H1 (cell line): ENCODE data around the gene WDR90. TPM values are rescaled to one million over a fixed set of nuclear protein-coding genes. Genes with fewer than 3 reads are reported as not detected.

Source experiments
- CTCF ChIA-PET: fragments of 300-600 bp; sonication (Branson Sonifier 250); formaldehyde crosslinking; loops from one replicate; lab custom pipeline; 2021; ENCODE audit not compliant: partially characterized antibody; lab: Charles Lee
- POLR2A ChIA-PET: fragments of 300-600 bp; sonication (Branson Sonifier 250); formaldehyde crosslinking; loops from one replicate; lab custom pipeline; 2021; ENCODE audit warnings: inconsistent platforms; ENCODE audit not compliant: partially characterized antibody; lab: Charles Lee
- DNase-seq, 2 experiments: peaks; one replicate each; pipeline versions ENCODE4 v3.0.0 to v3.0.0-alpha.2; 2010 to 2022; ENCODE audit warnings: low spot score in 2 of 2, low read depth in 1 of 2, mixed read lengths in 1 of 2
- FAIRE-seq: peaks from 2 replicates; lab custom pipeline; 2011; peaks lifted over from hg19 to GRCh38; lab: Jason Lieb, UNC
- H2AFZ ChIP-seq: 2 replicates; pipeline ENCODE4 v1.8.1; 2012; ENCODE audit warnings: low read length, inconsistent platforms
- H2AK5ac ChIP-seq: 2 replicates; pipeline ENCODE4 v1.6.1; 2013; ENCODE audit warnings: low read depth, low read length
- H2BK120ac ChIP-seq: replicated peaks from 2 replicates; pipeline ENCODE3; 2013; ENCODE audit warnings: low read depth, low read length, inconsistent platforms
- H2BK12ac ChIP-seq: 2 replicates; pipeline ENCODE4 v1.6.1; 2013; ENCODE audit warnings: low read depth, low read length
- H2BK15ac ChIP-seq: 2 replicates; pipeline ENCODE4 v1.6.1; 2013; ENCODE audit warnings: low read length
- H2BK20ac ChIP-seq: 2 replicates; pipeline ENCODE4 v1.6.1; 2013; ENCODE audit warnings: low read length
- H2BK5ac ChIP-seq: 2 replicates; pipeline ENCODE4 v1.6.1; 2013; ENCODE audit warnings: low read depth, low read length
- H3K14ac ChIP-seq: 2 replicates; pipeline ENCODE4 v1.6.1; 2013; ENCODE audit warnings: inconsistent platforms; ENCODE audit not compliant: insufficient read length
- H3K18ac ChIP-seq: 2 replicates; pipeline ENCODE4 v1.6.1; 2013; ENCODE audit warnings: low read length; ENCODE audit errors: extremely low read depth
- H3K23ac ChIP-seq: 2 replicates; pipeline ENCODE4 v1.6.1; 2013; ENCODE audit warnings: inconsistent platforms; ENCODE audit not compliant: insufficient read length
- H3K23me2 ChIP-seq: 2 replicates; pipeline ENCODE4 v1.6.1; 2013; ENCODE audit warnings: low read depth, low read length
- H3K27ac ChIP-seq: 2 replicates; pipeline ENCODE4 v1.6.1; 2011; ENCODE audit warnings: low read depth, low read length, inconsistent platforms
- H3K27me3 ChIP-seq, 4 experiments: replicated peaks in 1 of 4; 1 replicate in 1 of 4; 2 replicates in 3 of 4; pipeline versions ENCODE4 v1.6.1 to v1.8.1; 2011 to 2013; ENCODE audit warnings: low read length in 3 of 4, mild to moderate bottlenecking in 3 of 4, inconsistent platforms in 2 of 4, mixed read lengths in 2 of 4, moderate library complexity in 1 of 4; ENCODE audit not compliant: control insufficient read depth in 3 of 4, insufficient read depth in 3 of 4; ENCODE audit errors: extremely low read depth in 1 of 4
- H3K36me3 ChIP-seq, 4 experiments: 2 replicates each; pipeline versions ENCODE4 v1.6.1 to v1.8.1; 2011 to 2013; ENCODE audit warnings: mild to moderate bottlenecking in 4 of 4, low read length in 3 of 4, moderate library complexity in 2 of 4, control low read depth in 1 of 4, inconsistent platforms in 1 of 4; ENCODE audit not compliant: insufficient read depth in 4 of 4, control insufficient read depth in 2 of 4
- H3K4ac ChIP-seq: replicated peaks from 2 replicates; pipeline ENCODE3; 2013; ENCODE audit warnings: low read length, low read depth, mixed read lengths, inconsistent platforms; ENCODE audit not compliant: insufficient read length
- H3K4me1 ChIP-seq, 4 experiments: replicated peaks in 1 of 4; 1 replicate in 1 of 4; 2 replicates in 3 of 4; pipeline versions ENCODE4 v1.6.1 to v1.8.1; 2011 to 2013; ENCODE audit warnings: low read length in 3 of 4, inconsistent platforms in 2 of 4, mixed read lengths in 1 of 4; ENCODE audit not compliant: insufficient read depth in 4 of 4, control insufficient read depth in 3 of 4
- H3K4me2 ChIP-seq, 2 experiments: 2 replicates each; pipeline versions ENCODE4 v1.6.1 to v1.8.1; 2011 to 2013; ENCODE audit warnings: low read depth in 2 of 2, low read length in 2 of 2, control low read depth in 1 of 2, inconsistent platforms in 1 of 2, mild to moderate bottlenecking in 1 of 2; ENCODE audit not compliant: insufficient read depth in 1 of 2
- H3K4me3 ChIP-seq, 4 experiments: fragments of 200-600, 300-600 bp in 1 of 4; sonication (generic), shearing (Covaris generic), sonication (Bioruptor Twin) in 1 of 4; 2 replicates each; pipeline versions ENCODE4 v1.5.1 to v1.8.1; 2011 to 2016; ENCODE audit warnings: low read length in 4 of 4, low read depth in 3 of 4, control low read depth in 2 of 4, inconsistent platforms in 2 of 4, mild to moderate bottlenecking in 2 of 4, mixed read lengths in 1 of 4, moderate library complexity in 1 of 4; ENCODE audit not compliant: insufficient read depth in 2 of 4; ENCODE audit errors: extremely low read depth in 1 of 4
- H3K56ac ChIP-seq: replicated peaks from 2 replicates; pipeline ENCODE3; 2013; ENCODE audit warnings: low read depth, mild to moderate bottlenecking, mixed read lengths, low read length, inconsistent platforms; ENCODE audit not compliant: insufficient read length
- H3K79me1 ChIP-seq: 2 replicates; pipeline ENCODE4 v1.6.1; 2013; ENCODE audit warnings: low read depth, low read length, control low read depth
- H3K79me2 ChIP-seq, 2 experiments: 2 replicates each; pipeline versions ENCODE4 v1.6.1 to v1.8.1; 2012 to 2013; ENCODE audit warnings: low read length in 2 of 2, mild to moderate bottlenecking in 2 of 2, inconsistent platforms in 1 of 2; ENCODE audit not compliant: insufficient read depth in 2 of 2, control insufficient read depth in 1 of 2
- H3K9ac ChIP-seq, 4 experiments: replicated peaks in 1 of 4; 1 replicate in 1 of 4; 2 replicates in 3 of 4; pipeline versions ENCODE4 v1.6.1 to v1.8.1; 2011 to 2013; ENCODE audit warnings: low read depth in 3 of 4, low read length in 3 of 4, control low read depth in 2 of 4, mild to moderate bottlenecking in 2 of 4, moderate library complexity in 2 of 4, inconsistent platforms in 1 of 4; ENCODE audit errors: extremely low read depth in 1 of 4
- H3K9me3 ChIP-seq, 2 experiments: 2 replicates each; pipeline versions ENCODE4 v1.6.1 to v1.8.1; 2012 to 2013; ENCODE audit warnings: mild to moderate bottlenecking in 2 of 2, moderate library complexity in 2 of 2, control low read depth in 1 of 2, inconsistent platforms in 1 of 2, low read depth in 1 of 2, low read length in 1 of 2, mixed read lengths in 1 of 2; ENCODE audit not compliant: insufficient read depth in 2 of 2
- H4K20me1 ChIP-seq, 2 experiments: replicated peaks in 1 of 2; 2 replicates each; pipeline versions ENCODE3 to v1.8.1; 2011 to 2013; ENCODE audit warnings: inconsistent platforms in 2 of 2, low read length in 2 of 2, mild to moderate bottlenecking in 1 of 2; ENCODE audit not compliant: insufficient read depth in 2 of 2, control insufficient read depth in 1 of 2
- H4K5ac ChIP-seq: 2 replicates; pipeline ENCODE4 v1.6.1; 2013; ENCODE audit warnings: low read length, low read depth, mixed read lengths, inconsistent platforms; ENCODE audit not compliant: insufficient read length
- H4K8ac ChIP-seq: 2 replicates; pipeline ENCODE4 v1.8.0; 2013; ENCODE audit warnings: mild to moderate bottlenecking, moderate library complexity, low read length, inconsistent platforms; ENCODE audit not compliant: insufficient read depth; ENCODE audit errors: extremely low read depth
- H4K91ac ChIP-seq: replicated peaks from 2 replicates; pipeline ENCODE3; 2013; ENCODE audit warnings: low read length, mixed read lengths, inconsistent platforms; ENCODE audit not compliant: insufficient read length
- CBX8 ChIP-seq: fragments of 300-800, 300-1000 bp; sonication (generic); IDR thresholded peaks from 2 replicates; pipeline ENCODE4 v1.7.1; 2016; ENCODE audit warnings: low read depth, low read length, borderline replicate concordance
- JUND ChIP-seq: IDR thresholded peaks from 2 replicates; pipeline ENCODE4 v1.6.1; 2011; ENCODE audit warnings: mild to moderate bottlenecking, improper control_type of control experiment, low read length
- KDM5A ChIP-seq: fragments of 200-600 bp; IDR thresholded peaks from 2 replicates; pipeline ENCODE4 v1.7.1; 2012; ENCODE audit warnings: mild to moderate bottlenecking, low read length, inconsistent platforms, mixed read lengths
- SIRT6 ChIP-seq: IDR thresholded peaks from one replicate; pipeline ENCODE4 v1.7.1; 2012; ENCODE audit warnings: low read length, inconsistent platforms
- SP2 ChIP-seq: IDR thresholded peaks from 2 replicates; pipeline ENCODE4 v1.6.1; 2012; ENCODE audit warnings: mild to moderate bottlenecking, low read length, inconsistent platforms
- WGBS, 2 experiments: shearing (Covaris generic) in 1 of 2; methylation state at CpG; one replicate each; pipeline versions ENCODE4 v1.1.6 to v1.1.7; 2013 to 2015; ENCODE audit warnings: low lambda C conversion rate in 2 of 2, mixed read lengths in 2 of 2, inconsistent platforms in 1 of 2, low coverage in 1 of 2, missing lambda C conversion rate in 1 of 2; ENCODE audit not compliant: insufficient replicate concordance in 2 of 2, insufficient coverage in 1 of 2, insufficient read length in 1 of 2; ENCODE audit errors: extremely low coverage in 1 of 2, missing lambda C conversion rate in 1 of 2; 5-methylcytosine and 5-hydroxymethylcytosine counted together
- polyA plus RNA-seq, 7 experiments: library from polyadenylated mRNA; depleted of rRNA in 3 of 7; stranded (reverse) in 5 of 7; unstranded in 2 of 7; fragments of >200 nt in 5 of 7; fragments of 200-250 nt in 2 of 7; gene quantifications; 1 replicate in 5 of 7; 2 replicates in 1 of 7; 4 replicates in 1 of 7; pipeline versions ENCODE4 v1.2.1 to v1.2.3, GENCODE V29; 2011 to 2013; ENCODE audit warnings: missing spikeins in 2 of 7, mixed read lengths in 2 of 7
- total RNA-seq: library from RNA; stranded (reverse); fragmentation: NEBNext Ultra II Directional; extraction: Animal tissue kit (Norgen Biotek cat#: 25700); gene quantifications from 2 replicates; pipeline ENCODE4 v1.2.1, GENCODE V29; 2021

WDR90 gene
- total and polyA plus RNA-seq, 2 of the 8 experiments (the other 6 are each of a cell fraction or from before 2014, with no cell fraction given) = 24.0 to 47.2 TPM

DNA sequence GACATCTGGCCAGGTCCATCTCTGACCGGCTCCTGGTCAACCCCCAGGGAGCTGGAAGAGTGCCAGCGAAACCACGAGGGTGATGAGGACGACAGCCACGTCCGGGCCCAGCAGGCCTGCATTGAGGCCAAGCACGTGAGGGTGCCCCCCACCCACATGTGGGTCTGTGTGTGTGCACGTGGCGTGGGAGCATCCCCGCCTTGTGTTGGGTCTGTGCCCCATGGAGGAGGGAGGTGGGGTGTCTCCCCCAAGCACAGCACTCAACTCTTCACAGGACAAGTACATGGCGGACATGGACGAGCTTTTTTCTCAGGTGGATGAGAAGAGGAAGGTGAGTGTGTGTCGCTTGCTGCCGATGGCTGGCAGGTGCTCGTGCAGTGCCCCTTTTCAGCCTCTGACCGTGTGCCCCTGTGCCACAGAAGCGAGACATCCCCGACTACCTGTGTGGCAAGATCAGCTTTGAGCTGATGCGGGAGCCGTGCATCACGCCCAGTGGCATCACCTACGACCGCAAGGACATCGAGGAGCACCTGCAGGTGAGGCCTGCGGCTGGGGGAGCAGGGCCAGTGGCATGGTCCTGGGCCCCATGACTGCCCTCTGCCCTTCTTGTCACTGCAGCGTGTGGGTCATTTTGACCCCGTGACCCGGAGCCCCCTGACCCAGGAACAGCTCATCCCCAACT, 32.7 kb downstream of the WDR90 start:
- H4K8ac ChIP-seq = peak overlapping the region; percentile 65; the same call in 1 of the 2 replicates
- peak overlapping the region; percentile 74; a peak in 3 of 4 replicates for H3K4me2 ChIP-seq
- H3K4me1 ChIP-seq = peaks cover 0 to 26% (median 21%) of the 10 kb centered on the region in 4 experiments; a peak in 6 of 7 replicates
- H2BK12ac ChIP-seq = no peak overlapping the region
- ChIA-PET CTCF (interaction anchor here (0.6 to 1.9 kb wide), 18 partner anchors 9 to 781 kb away, joined by 3 to 8 read pairs (median 3); partner anchors contain the start of genes MCRIP2 and WDR24), POLR2A (interaction anchor here (0.7 to 13.3 kb wide), 18 partner anchors 8 to 299 kb away, joined by 3 to 214 read pairs (median 6); partner anchors contain the start of genes ANTKMT, CCDC78, GNG13 and HAGHL)
- no peak overlapping the region for H2AFZ ChIP-seq
- no peak overlapping the region for H4K91ac ChIP-seq
- no peak overlapping the region for H3K56ac ChIP-seq
- no peak overlapping the region for H2BK15ac ChIP-seq
- H4K5ac ChIP-seq = no peak overlapping the region
- H3K23me2 ChIP-seq = peaks cover 13% of the 10 kb centered on the region; the same call in 1 of the 2 replicates
- 92% methylated on average over 28 of the region's 28 CpGs; no CpG with 5 or more reads in 1 of the 2 experiments for WGBS, 2 experiments
- no peak overlapping the region for H2BK120ac ChIP-seq
- peaks cover 4 to 27% (median 13%) of the 10 kb centered on the region in 4 experiments; a peak in 7 of 8 replicates for H3K36me3 ChIP-seq
- H3K9me3 ChIP-seq = no peaks in the 10 kb centered on the region
- H3K23ac ChIP-seq = no peak overlapping the region
- H3K79me1 ChIP-seq = peaks cover 6% of the 10 kb centered on the region; the same call in 1 of the 2 replicates
- H3K18ac ChIP-seq = no peak overlapping the region
- H3K4ac ChIP-seq = no peak overlapping the region
- no peak for DNase-seq
- H3K79me2 ChIP-seq = peaks cover 0 to 12% of the 10 kb centered on the region in 2 experiments; a peak in 1 of 4 replicates
- peaks cover 4 to 32% of the 10 kb centered on the region in 2 experiments for H4K20me1 ChIP-seq
- no peak for FAIRE-seq
- no peak overlapping the region for H3K9ac ChIP-seq
- H3K14ac ChIP-seq = no peak overlapping the region
- H3K4me3 ChIP-seq = peak overlapping the region in 1 of 4 experiments; percentile 89; a peak in 1 of 8 replicates
- no peak overlapping the region for H2BK20ac ChIP-seq
- no peak overlapping the region; the same call in 1 of the 2 replicates for H2BK5ac ChIP-seq
- no peak overlapping the region for H3K27ac ChIP-seq
- no peaks in the 10 kb centered on the region for H3K27me3 ChIP-seq
- H2AK5ac ChIP-seq = no peak overlapping the region
- TF ChIP-seq JUND (no peak), KDM5A (no peak), SP2 (no peak), CBX8 (no peak), SIRT6 (no peak)
